Mucosa of descending colon (tissue), 3 donors: Measurements from ENCODE around the gene SCRN1. TPM values are rescaled to one million over a fixed set of nuclear protein-coding genes. Genes with fewer than 3 reads are reported as not detected.

Experiments used
- ATAC-seq: fragments of 200-7000 bp; cut with Tn5 transposase; one replicate; pipeline ENCODE4 v1.9.1; 2020; ENCODE audit warnings: mild to moderate bottlenecking, moderate library complexity
- DNase-seq, 3 donors: peaks; one replicate each; pipeline ENCODE4 v3.0.0-alpha.2; 2020
- H3K36me3 ChIP-seq: fragments of 200-600 bp; one replicate; pipeline ENCODE4 v1.8.0; 2021; ENCODE audit warnings: low read depth, mild to moderate bottlenecking
- H3K4me1 ChIP-seq: fragments of 200-600 bp; one replicate; pipeline ENCODE4 v1.8.0; 2021; ENCODE audit warnings: low read depth, mild to moderate bottlenecking
- H3K4me3 ChIP-seq: fragments of 200-600 bp; one replicate; pipeline ENCODE4 v1.8.0; 2021; ENCODE audit warnings: mild to moderate bottlenecking
- H3K9me3 ChIP-seq: fragments of 200-600 bp; one replicate; pipeline ENCODE4 v1.8.0; 2021; ENCODE audit warnings: mild to moderate bottlenecking
- CTCF ChIP-seq: fragments of 200-600 bp; IDR thresholded peaks from one replicate; pipeline ENCODE4 v1.8.0; 2022; ENCODE audit warnings: antibody characterized with exemption, mild to moderate bottlenecking
- intact Hi-C, 2 donors: fragments of 100-400 bp; cut with DNase I in 1 of 2; cut with micrococcal nuclease in 1 of 2; formaldehyde crosslinking; loops; one replicate each; pipeline versions ENCODE4 v1.11.0 to v1.11.1; 2022; cut with DNase I, micrococcal nuclease
- total RNA-seq, 3 donors: library from RNA; stranded (reverse); fragmentation: NEBNext Ultra II Directional in 2 of 3; extraction: Animal tissue kit (Norgen Biotek cat#: 25700) in 2 of 3; gene quantifications; one replicate each; pipeline versions ENCODE4 v1.2.1 to v1.2.4, GENCODE V29; 2021 to 2023
- donor health status: DM: no; HTN: no; CAD: no; lungs with moderate emphysema.
- donor health status: DM: no; HTN: no; CAD: no.
- donor health status: DM: no; HTN: yes; CAD: no.

SCRN1 gene
- total RNA-seq, 3 donors from 2014 or later: 6.4 to 60.2 (median 11.2) TPM

GRCh38 chr7:29924006-29924405 lies 65.6 kb downstream of the SCRN1 start:
- DNase-seq (no peak), ATAC-seq (no peak)
- no peaks in the 10 kb centered on the region for H3K36me3 ChIP-seq
- intact Hi-C loops: no loop called here
- H3K9me3 ChIP-seq: no peaks in the 10 kb centered on the region
- H3K4me1 ChIP-seq: no peaks in the 10 kb centered on the region
- no peak overlapping the region for H3K4me3 ChIP-seq
- TF ChIP-seq CTCF: no peak

GRCh38 chr7:29922921-29923700 lies 66.5 kb downstream of the SCRN1 start:
- H3K36me3 ChIP-seq: no peaks in the 10 kb centered on the region
- intact Hi-C loops: no loop called here
- no peak for ATAC-seq

GRCh38 chr7:29921404-29922010 lies 68.1 kb downstream of the SCRN1 start:
- TF ChIP-seq CTCF: peak; percentile 59
- no peaks in the 10 kb centered on the region for H3K36me3 ChIP-seq
- H3K4me3 ChIP-seq: no peak overlapping the region
- DNase-seq (peak in 1 of 3 donors; percentile 61), ATAC-seq (peak; percentile 87)
- intact Hi-C loops: no loop called here
- no peaks in the 10 kb centered on the region for H3K4me1 ChIP-seq
- no peaks in the 10 kb centered on the region for H3K9me3 ChIP-seq

More at GRCh38 chr7:29922921-29923700, 66.5 kb downstream of the SCRN1 start:
- DNase-seq: no peak
- no peak for TF ChIP-seq CTCF
- Histone ChIP-seq H3K4me3 (no peak overlapping the region), H3K9me3 (no peaks in the 10 kb centered on the region), H3K4me1 (no peaks in the 10 kb centered on the region)

- no peak for TF ChIP-seq CTCF
- ATAC-seq: no peak
- DNase-seq: no peak
- no peak overlapping the region for H3K4me3 ChIP-seq
- no peaks in the 10 kb centered on the region for H3K36me3 ChIP-seq
- no peaks in the 10 kb centered on the region for H3K4me1 ChIP-seq
- no peaks in the 10 kb centered on the region for H3K9me3 ChIP-seq
- intact Hi-C loops: no loop called here
Observed at GRCh38 chr7:29920491-29920890, 69.1 kb downstream of the SCRN1 start.

- no peak for ATAC-seq
- no peak for TF ChIP-seq CTCF
- Histone ChIP-seq H3K36me3 (no peaks in the 10 kb centered on the region), H3K9me3 (no peaks in the 10 kb centered on the region), H3K4me1 (no peaks in the 10 kb centered on the region), H3K4me3 (no peak overlapping the region)
- DNase-seq: no peak
- intact Hi-C loops: no loop called here
Observed at GRCh38 chr7:29919790-29920189, 69.8 kb downstream of the SCRN1 start.
